Neutrophil (primary cell): ENCODE results near the gene OAF.

Experiments used
- H3K27ac ChIP-seq: fragments of 200-600 bp; sonication (generic); 2 replicates; pipeline ENCODE4 v1.5.1; 2016; ENCODE audit warnings: mild to moderate bottlenecking, moderate library complexity
- H3K27me3 ChIP-seq: fragments of 200-600 bp; sonication (generic); 2 replicates; pipeline ENCODE4 v1.6.0; 2016; ENCODE audit warnings: mild to moderate bottlenecking
- H3K36me3 ChIP-seq: fragments of 200-600 bp; sonication (generic); 2 replicates; pipeline ENCODE4 v1.5.1; 2017
- H3K4me1 ChIP-seq, 2 experiments: fragments of 200-600 bp in 1 of 2; sonication (generic) in 1 of 2; 1 replicate in 1 of 2; 2 replicates in 1 of 2; pipeline versions ENCODE4 v1.5.1 to v1.6.1; 2013 to 2016; ENCODE audit warnings: low read depth in 1 of 2, low read length in 1 of 2, mild to moderate bottlenecking in 1 of 2, moderate library complexity in 1 of 2; ENCODE audit not compliant: control insufficient read depth in 1 of 2, insufficient read depth in 1 of 2
- H3K4me3 ChIP-seq, 2 experiments: fragments of 200-600 bp in 1 of 2; sonication (generic) in 1 of 2; 1 replicate in 1 of 2; 2 replicates in 1 of 2; pipeline ENCODE4 v1.5.1; 2013 to 2016; ENCODE audit warnings: low read depth in 1 of 2, low read length in 1 of 2, mild to moderate bottlenecking in 1 of 2, moderate library complexity in 1 of 2
- H3K9me3 ChIP-seq: fragments of 200-600 bp; sonication (generic); 2 replicates; pipeline ENCODE4 v1.5.1; 2016
- CTCF ChIP-seq: fragments of 200-600 bp; sonication (generic); IDR thresholded peaks from 2 replicates; pipeline ENCODE4 v1.5.1; 2016; ENCODE audit warnings: antibody characterized with exemption

OAF gene

GRCh38 chr11:120197251-120197891 is 13.5 kb upstream of the OAF start:
- peaks cover 58% of the 10 kb centered on the region for H3K27me3 ChIP-seq
- no peaks in the 10 kb centered on the region for H3K9me3 ChIP-seq
- H3K36me3 ChIP-seq: no peaks in the 10 kb centered on the region
- H3K4me1 ChIP-seq: no peaks in the 10 kb centered on the region
- TF ChIP-seq CTCF: no peak
- H3K27ac ChIP-seq: no peak overlapping the region
- H3K4me3 ChIP-seq: no peak overlapping the region

GRCh38 chr11:120197977-120198376 is 12.9 kb upstream of the OAF start:
- H3K36me3 ChIP-seq: no peaks in the 10 kb centered on the region
- peaks cover 61% of the 10 kb centered on the region for H3K27me3 ChIP-seq
- no peaks in the 10 kb centered on the region for H3K9me3 ChIP-seq
- no peak overlapping the region for H3K4me3 ChIP-seq
- no peak overlapping the region for H3K27ac ChIP-seq
- H3K4me1 ChIP-seq: no peaks in the 10 kb centered on the region
- no peak for TF ChIP-seq CTCF

- no peak overlapping the region for H3K4me3 ChIP-seq
- TF ChIP-seq CTCF: no peak
- H3K27me3 ChIP-seq: peaks cover 61% of the 10 kb centered on the region
- H3K9me3 ChIP-seq: no peaks in the 10 kb centered on the region
- H3K4me1 ChIP-seq: no peaks in the 10 kb centered on the region
- H3K36me3 ChIP-seq: no peaks in the 10 kb centered on the region
- H3K27ac ChIP-seq: no peak overlapping the region
These were observed 12.4 kb upstream of the OAF start for GRCh38 chr11:120198403-120198786.

- no peaks in the 10 kb centered on the region for H3K4me1 ChIP-seq
- no peaks in the 10 kb centered on the region for H3K9me3 ChIP-seq
- no peak for TF ChIP-seq CTCF
- H3K4me3 ChIP-seq: no peak overlapping the region
- peaks cover 61% of the 10 kb centered on the region for H3K27me3 ChIP-seq
- H3K36me3 ChIP-seq: no peaks in the 10 kb centered on the region
- no peak overlapping the region for H3K27ac ChIP-seq
These were observed 11.9 kb upstream of the OAF start for GRCh38 chr11:120198787-120199469.

- no peaks in the 10 kb centered on the region for H3K36me3 ChIP-seq
- no peaks in the 10 kb centered on the region for H3K4me1 ChIP-seq
- no peak overlapping the region for H3K4me3 ChIP-seq
- H3K27ac ChIP-seq: no peak overlapping the region
- TF ChIP-seq CTCF: no peak
- no peaks in the 10 kb centered on the region for H3K9me3 ChIP-seq
- peaks cover 61% of the 10 kb centered on the region for H3K27me3 ChIP-seq
These were observed 11.2 kb upstream of the OAF start for GRCh38 chr11:120199613-120200012.
